Measurements from ENCODE around the gene ENPP1.
"Not testable (repeated sequence)": the region's sequence is repeated elsewhere in the genome, so short reads cannot be mapped to it uniquely, and the experiment has no call there.

The ENPP1 gene

GRCh38 chr6:131885237-131885636, 77.4 kb downstream of the ENPP1 start:
- DNase-seq = no peak

- no peak for DNase-seq
Measured at GRCh38 chr6:131886517-131886916, 78.7 kb downstream of the ENPP1 start.

DNA sequence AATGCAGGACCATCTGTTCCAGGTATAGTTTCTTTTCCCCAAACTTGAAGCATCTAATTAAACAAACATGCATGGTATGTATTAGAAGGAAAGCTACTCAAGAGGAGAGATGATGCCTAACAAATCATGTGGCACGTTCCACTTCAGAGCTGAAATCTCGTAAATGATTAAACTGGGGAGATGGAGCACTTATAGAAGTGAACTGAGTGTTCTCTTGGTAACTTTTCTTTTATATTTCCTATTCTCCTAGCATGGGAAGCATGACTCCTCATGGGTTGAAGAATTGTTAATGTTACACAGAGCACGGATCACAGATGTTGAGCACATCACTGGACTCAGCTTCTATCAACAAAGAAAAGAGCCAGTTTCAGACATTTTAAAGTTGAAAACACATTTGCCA, 82.3 kb downstream of the ENPP1 start:
- no peak for DNase-seq

GRCh38 chr6:131893198-131893597, 85.4 kb downstream of the ENPP1 start:
- no peak for DNase-seq

GRCh38 chr6:131894493-131895424, 86.9 kb downstream of the ENPP1 start:
- no peak for DNase-seq

DNA sequence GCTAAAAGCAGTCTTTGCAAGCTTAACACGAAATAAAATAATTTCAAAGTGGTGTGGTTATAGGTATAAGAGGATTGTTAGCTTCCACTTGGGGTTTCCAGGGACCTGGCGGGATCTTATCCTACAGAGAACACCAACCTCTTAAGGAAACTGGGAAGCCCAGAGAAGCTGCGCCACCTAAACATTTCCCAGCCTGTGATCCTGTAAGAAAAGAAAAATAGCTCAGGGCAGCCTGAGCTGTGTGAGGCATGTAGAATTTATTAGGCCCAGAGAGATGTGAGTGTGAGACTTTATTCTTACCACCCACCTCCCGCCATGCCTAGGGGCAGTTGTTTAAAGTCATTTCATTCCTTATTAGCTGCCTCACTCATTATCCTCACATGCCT, 89.2 kb downstream of the ENPP1 start:
- DNase-seq = no peak

- no peak for DNase-seq
Measured at GRCh38 chr6:131897621-131898020, 89.8 kb downstream of the ENPP1 start.

DNA sequence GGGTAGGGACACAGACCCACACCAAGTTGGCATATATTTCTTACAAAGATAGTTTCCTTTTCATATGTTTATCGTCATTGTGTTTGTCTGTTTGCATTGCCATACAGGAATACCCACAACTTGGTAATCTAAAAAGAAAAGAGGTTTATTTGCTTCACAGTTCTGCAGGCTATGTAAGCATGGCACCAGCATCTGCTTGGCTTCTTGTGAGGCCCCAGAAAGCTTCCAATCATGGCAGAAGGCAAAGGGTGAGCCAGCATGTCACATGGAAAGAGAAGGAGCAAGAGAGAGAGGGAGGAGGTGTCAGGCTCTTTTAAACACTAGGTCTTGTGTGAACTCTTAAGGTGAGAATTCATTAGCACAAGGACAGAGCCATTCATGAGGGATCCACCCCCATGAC, 90.9 kb downstream of the ENPP1 start:
- no peak for DNase-seq

GRCh38 chr6:131900231-131900630, 92.4 kb downstream of the ENPP1 start:
- DNase-seq = no peak

- not testable (repeated sequence) for DNase-seq
Measured at GRCh38 chr6:131901326-131901873, 93.6 kb downstream of the ENPP1 start.

DNA sequence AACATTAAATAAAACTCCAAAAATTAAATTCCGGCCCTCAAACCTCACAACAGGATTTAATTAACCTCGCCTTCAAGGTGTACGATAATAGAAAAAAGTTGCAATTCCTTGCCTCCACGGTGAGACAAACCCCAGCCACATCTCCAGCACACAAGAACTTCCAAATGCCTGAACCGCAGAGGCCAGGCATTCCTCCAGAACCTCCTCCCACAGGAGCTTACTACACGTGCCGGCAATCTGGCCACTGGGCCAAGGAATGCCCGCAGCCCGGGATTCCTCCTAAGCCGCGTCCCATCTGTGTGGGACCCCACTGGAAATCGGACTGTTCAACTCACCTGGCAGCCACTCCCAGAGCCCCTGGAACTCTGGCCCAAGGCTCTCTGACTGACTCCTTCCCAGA, 95.9 kb downstream of the ENPP1 start:
- not testable (repeated sequence) for DNase-seq

- DNase-seq = not testable (repeated sequence)
Measured at GRCh38 chr6:131908787-131909186, 101.0 kb downstream of the ENPP1 start.

- peak; percentile 39 for DNase-seq
Measured at GRCh38 chr6:131909408-131910218, 101.8 kb downstream of the ENPP1 start.

DNA sequence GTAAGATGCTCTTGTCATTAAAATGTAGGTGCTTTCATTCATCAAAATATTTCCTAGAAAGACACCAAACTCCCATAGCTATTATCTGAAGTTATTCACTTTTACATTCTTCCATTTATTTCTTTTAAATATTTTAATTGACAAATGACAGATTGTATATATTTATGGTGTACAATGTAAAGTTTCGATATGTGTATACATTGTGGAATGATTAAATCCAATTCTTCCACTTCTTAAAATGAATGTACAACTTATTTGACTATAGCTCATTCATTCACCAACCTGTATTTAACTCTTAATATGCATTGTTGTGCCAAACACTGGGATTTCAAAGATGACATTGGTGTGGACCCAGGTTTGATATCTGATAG, 102.4 kb downstream of the ENPP1 start:
- DNase-seq = no peak

GRCh38 chr6:131910956-131911355, 103.1 kb downstream of the ENPP1 start:
- no peak for DNase-seq

- DNase-seq = no peak
Measured at GRCh38 chr6:131911951-131912350, 104.1 kb downstream of the ENPP1 start.

DNA sequence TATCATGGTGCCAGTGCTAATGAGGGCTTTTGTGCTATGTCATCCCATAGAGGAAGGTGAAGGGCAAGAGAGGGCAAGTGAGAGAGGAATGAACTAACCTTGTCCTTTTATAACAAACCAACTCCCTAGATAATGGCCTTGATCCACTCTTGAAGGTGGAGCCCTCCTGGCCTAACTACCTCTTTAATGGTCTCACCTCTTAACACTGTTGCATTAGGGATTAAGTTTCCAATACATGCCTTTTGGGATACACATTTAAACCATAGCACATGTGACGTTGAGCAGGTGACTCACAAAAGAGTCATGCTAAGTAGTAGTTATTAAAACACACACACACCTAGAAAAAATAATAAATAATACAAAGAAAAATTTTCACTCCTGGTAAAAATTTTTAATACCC, 106.4 kb downstream of the ENPP1 start:
- no peak for DNase-seq

DNA sequence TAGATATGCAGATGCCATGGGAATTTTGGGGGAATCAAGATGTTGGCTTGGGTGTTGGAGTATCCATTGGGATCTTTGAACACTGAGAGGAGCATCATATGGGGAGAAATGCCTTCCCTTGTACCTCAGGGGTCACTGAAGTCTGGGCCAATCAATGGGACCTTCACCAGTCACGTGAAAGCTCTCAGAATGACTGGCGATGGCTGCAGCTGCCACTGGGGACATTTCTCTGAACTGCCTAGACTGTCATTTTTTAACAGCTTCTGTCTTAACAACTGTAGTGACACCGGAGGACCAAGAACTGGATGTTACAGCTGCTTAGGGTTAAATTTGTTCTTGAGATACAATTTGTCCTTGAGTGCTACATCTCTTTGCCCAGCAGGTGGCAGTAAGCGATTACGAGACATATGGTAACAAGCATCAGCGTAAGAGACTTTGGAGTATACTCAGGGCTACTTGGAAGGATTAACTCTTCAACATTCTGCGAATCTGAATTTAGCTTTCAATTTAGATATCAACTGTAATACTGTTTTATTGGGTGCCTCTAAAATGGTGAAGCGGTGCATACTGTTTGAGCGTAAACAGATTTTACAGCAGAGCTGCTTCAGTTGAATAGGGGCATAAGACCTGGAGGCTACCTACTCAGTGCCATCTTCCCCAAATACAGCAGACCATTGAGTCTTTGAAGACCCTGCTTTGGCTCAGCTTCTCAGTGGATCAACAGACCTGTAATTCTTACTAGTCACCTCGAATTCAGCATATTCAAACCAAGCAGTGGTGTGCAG, 107.3 kb downstream of the ENPP1 start:
- DNase-seq = peak; percentile 5

DNA sequence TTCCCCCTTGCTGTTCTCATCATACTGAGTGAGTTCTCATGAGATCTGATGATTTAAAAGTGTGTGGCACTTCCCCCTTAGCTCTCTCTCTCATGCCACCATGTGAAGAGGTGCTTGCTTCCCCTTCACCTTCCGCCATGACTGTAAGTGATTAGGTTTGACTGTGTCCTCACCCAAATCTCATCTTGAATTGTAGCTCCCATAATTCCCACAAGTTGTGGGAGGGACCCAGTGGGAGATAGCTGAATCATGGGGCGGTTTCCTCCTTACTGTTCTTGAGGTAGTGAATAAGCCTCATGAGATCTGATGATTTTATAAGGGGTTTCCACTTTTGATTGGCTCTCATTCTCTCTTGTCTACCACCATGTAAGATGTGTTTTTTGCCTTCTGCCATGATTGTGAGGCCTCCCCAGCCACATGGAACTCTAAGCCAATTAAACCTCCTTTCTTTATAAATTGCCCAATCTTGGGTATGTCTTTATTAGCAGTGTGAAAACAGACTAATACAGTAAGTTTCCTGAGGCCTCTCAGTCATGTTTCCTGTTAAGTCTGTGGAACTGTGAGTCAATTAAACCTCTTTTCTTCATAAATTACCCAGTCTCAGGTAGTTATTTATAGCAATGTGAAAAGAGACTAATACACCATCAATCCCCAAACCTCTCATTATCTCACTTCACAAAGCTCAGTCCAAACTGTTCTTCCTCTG, 108.4 kb downstream of the ENPP1 start:
- DNase-seq = not testable (repeated sequence)

GRCh38 chr6:131916847-131917246, 109.0 kb downstream of the ENPP1 start:
- DNase-seq = no peak

GRCh38 chr6:131917318-131917717, 109.5 kb downstream of the ENPP1 start:
- DNase-seq = no peak

Measured in NCI-H1092 treated with DMSO at 0.1 percent for 48 hours (cell line).